Fibroblast of skin of right biceps (primary cell): Measurements from ENCODE around the gene TCAP.

Source experiments
- DNase-seq: peaks from one replicate; pipeline ENCODE4 v3.0.0-alpha.2; 2013

Gene TCAP

DNA sequence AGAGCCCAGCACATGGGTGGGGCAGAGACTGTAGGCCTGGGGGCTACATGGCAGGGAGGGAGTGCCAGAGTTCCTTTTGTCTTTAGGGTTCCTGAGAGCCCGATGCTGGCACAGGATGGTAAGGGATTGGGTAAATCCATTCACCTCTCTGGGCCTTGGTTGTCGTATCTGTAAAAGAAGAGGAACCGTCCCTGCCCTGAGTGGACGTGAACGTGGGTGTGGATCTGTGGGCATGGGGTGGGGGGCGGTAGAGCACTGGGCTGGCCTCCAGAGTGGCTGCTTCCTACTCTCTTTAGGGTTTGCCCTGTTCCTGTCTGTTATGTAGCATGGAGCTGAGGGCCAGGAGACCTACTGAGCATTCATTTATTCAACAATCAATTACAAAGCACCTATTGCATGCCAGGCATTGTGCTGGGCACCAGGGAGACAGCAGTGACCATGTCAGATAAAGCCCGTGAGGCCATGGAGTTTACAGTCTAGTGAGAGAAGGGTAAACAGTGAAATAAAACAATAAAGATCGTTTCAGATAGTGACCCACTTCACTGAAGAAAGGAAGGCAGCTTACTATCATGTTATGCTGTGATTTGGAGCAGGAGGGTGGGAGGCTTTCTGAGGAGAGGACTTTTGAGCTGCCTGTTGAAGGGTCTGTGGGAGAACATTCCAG is 13.1 kb upstream of the TCAP start:
- DNase-seq: no peak

DNA sequence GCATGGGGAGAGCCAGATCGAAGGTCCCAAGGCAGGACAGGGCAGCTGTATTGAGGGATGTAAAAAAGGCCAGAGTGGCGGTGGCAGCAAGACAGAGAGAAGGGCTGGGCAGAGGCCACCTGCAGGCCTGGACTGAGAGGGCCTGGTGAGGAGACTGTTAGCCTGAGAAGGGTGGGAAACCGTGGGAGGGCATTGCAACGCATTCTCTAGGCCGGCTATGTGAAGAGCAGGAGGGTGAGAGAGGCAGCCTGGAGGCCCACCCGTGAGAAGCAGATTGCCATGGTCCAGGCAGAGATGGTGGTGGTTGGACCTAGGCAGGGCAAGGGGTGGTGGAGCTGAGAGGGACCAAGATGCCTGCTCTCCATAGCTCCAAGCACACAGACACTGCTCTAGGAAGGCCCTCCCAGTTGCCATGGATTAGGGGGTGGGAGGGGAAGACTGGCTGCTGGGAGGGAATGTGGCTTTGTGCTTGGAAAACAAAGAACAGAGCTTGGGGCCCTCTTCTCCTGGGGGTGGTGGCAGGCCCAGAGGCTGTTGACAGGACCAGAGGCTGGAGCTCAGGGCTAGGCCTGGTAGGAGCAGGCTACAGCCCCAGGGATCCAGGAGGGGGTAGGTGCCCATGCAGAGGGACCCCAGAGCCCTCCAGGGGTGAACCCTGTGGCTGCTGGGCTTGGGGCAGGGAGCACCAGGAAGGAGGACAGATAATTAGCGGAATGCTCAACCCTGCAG is 12.4 kb upstream of the TCAP start:
- DNase-seq: no peak

DNA sequence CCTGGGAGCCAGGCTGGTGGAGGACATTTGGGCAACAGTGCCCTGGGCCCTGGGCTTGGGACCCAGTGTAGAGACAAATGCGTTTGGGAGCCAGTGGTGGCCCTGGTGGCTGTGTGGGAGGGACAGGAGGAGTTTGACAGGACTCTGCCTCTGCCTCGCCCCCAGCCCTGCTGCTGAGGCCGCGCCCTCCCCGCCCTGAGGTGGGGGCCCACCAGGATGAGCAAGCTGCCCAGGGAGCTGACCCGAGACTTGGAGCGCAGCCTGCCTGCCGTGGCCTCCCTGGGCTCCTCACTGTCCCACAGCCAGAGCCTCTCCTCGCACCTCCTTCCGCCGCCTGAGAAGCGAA is 11.9 kb upstream of the TCAP start:
- DNase-seq: no peak

DNA sequence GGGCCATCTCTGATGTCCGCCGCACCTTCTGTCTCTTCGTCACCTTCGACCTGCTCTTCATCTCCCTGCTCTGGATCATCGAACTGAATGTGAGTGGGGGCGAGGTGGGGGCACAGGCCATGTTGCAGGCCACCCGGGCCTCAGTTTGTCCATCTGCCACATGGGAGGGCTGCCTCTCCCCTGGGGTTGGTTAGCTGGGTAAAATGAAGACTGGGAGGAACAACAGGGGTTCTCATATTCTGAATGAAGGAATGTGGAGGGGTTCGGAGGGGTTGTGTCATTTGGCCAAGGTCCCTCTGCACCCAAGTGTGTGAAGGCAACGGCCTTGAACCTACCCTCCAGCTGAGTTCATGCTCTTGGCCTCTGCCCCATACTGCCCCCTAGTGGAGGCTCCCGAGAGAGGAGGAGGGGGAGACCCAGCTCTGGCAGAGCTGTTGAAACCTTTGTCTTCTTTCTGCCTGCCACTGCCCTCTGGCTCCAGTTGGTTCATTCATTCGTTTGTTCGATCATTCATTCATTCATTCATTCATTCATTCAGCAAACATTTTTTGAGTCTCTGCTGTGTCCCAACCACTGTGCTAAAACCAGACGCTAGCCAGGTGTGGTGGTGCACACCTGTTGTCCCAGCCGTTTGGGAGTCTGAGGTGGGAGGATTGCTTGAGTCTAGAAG is 11.4 kb upstream of the TCAP start:
- DNase-seq: peak; percentile 35

DNA sequence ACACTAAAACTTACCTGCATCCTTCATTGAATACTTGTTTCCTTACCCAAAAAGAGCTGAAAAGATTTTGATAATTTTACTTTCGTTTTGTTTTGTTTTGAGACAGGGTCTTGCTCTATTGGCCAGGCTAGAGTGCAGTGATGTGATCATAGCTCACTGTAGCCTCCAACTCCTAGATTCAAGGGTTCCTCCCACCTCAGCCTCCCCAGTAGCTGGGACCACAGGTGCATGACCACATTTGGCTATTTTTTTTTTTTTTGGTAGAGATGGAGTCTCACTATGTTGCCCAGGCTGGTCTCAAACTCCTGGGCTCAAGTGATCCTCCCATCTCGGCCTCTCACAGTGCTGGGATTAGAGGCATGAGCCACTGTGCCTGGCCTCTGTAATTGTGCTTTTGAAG is 10.0 kb upstream of the TCAP start:
- no peak for DNase-seq

DNA sequence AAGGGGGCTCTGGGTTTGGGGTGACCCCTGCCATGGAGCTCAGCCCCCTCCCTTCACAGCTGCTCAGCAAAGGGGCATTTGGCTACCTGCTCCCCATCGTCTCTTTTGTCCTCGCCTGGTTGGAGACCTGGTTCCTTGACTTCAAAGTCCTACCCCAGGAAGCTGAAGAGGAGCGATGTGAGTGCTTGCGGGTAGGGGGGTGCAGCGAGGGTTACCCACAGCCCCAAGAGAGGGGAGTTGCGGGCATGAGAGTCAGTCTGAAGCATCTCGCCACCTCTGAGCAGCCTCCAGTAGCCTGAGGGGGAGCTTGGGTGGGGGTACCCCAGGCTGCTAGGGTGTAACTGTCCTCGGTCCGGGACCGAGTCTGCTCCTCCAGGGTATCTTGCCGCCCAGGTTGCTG is 6.8 kb upstream of the TCAP start:
- DNase-seq: no peak

DNA sequence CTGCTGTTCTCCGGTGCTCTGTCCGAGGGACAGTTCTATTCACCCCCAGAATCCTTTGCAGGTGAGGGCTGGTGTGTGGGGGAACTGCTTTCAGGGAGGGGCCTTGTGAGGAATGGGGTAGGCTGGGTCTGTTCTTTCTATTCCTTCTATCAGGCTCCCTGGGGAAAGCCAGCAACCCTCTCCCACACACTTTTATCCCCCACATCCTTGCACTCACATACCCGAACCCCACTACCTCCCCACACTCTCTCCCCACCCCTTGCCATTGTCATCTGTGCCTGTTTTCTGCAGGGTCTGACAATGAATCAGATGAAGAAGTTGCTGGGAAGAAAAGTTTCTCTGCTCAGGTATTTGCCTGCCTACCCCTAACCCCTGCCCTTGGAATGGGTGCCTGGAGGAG is 6.4 kb upstream of the TCAP start:
- DNase-seq: no peak

DNA sequence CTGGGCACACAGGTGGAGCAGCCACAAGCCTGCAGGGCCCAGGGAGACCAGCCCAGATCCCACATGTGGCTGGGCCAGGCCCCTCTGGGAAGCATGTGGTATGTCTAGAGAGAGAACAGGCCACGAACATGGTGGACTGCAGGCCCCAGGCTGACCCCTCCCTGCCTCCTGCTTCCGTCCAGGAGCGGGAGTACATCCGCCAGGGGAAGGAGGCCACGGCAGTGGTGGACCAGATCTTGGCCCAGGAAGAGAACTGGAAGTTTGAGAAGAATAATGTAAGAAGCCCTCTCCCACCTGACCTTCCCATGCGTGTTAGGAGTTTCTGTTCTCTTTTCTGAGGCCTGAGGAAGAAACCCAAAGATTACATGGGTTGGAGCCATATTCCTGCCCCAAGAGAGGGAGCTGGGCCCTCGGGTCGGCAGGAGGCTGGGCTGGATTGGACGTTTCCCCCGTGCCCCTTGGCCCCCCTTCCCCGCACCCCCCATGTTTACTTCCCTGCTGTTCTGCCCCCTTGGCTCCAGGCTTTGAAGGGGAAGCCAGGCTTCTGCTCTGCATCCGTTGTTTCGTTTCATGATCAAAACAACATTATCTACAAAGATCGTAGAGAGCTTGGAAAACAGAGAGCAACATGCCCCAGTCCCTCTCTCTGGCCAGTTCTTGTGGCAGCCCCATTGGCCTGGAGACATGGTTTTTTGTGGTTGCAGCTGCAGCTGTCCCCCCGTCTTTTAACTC is 5.7 kb upstream of the TCAP start:
- DNase-seq: no peak

DNA sequence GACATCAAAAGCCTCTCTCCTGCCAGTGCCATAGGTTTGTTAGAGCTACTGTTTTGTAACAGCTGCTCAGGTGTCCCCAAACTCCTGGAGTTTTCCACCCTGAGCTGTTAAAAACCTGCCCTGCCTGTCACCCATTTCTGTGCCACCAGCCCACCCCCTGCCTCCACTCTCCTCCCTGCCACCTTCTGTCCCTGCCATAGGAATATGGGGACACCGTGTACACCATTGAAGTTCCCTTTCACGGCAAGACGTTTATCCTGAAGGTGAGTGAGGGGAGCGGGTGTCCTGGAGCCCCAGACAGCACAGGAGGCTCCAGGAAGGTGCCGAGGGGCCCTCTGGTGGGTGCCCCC is 5.2 kb upstream of the TCAP start:
- DNase-seq: no peak

DNA sequence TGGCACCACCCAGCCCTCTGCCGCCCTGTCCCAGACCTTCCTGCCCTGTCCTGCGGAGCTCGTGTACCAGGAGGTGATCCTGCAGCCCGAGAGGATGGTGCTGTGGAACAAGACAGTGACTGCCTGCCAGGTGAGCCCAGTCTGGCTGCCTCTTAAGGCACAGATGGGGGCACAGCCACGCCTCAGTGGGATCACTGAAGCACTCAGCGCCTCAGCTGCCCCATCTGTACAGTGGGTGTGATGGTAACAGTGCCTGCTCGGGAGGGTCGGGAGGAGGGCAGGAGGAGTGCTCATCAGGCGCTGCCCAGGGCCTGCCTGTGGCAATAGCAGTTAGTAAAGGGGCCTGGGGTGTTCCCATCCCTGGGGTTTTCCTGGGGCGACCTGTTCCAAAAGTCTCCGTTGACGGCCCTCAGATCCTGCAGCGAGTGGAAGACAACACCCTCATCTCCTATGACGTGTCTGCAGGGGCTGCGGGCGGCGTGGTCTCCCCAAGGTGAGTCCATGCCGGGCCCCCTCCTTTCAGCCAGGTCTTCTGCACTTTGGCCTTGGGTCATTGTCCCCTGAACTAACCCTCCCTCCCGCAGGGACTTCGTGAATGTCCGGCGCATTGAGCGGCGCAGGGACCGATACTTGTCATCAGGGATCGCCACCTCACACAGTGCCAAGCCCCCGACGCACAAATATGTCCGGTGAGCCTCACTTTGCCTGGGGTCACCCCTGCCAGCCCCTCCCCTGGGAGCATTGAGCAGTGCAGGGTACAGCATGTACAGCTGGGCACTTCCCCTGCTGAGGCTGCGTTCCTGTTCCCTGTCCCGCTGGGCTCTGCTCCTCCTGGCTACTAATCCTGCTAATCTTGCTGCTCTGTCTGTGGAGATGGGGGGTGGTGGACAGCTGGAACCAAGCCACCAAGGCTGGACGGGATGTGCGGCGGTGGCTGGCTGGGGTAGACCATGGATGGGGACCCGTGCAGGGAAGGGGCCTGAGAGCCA is 4.5 kb upstream of the TCAP start:
- DNase-seq: no peak

DNA sequence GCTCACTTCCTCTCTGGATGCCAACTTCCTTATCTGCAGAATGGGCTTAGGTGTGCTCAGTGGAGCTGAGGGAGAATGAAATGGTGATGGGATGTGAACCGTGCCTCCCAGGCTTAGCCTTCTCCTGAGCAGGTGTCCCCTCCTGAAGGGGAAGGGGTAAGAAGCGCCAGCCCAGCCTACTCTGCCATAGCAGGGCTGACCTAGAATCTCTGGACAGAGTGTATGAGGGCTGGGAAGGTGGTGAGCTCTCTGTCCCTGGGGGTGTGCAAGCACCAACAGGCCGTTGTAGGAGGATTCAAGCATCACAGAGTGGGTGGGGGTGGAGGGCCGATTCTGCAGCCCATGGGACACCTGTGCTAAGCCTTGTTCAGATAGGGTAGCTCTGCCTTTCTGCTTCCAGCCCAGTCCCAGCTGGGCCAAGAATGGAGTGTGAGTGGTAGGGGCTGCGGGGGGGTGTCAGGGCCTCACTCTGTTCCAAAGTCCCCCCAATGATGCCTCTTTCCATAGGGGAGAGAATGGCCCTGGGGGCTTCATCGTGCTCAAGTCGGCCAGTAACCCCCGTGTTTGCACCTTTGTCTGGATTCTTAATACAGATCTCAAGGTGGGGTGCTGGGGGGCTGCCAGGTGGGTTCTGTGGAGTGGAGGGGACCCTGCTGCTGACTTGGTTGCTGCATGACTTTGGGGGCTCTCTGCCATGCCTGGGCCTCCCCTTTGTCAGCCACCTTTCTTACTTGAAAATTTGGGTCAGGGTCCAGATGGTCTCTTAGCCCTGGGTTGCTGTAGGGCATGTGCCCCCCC is 3.2 kb upstream of the TCAP start:
- DNase-seq: no peak

DNA sequence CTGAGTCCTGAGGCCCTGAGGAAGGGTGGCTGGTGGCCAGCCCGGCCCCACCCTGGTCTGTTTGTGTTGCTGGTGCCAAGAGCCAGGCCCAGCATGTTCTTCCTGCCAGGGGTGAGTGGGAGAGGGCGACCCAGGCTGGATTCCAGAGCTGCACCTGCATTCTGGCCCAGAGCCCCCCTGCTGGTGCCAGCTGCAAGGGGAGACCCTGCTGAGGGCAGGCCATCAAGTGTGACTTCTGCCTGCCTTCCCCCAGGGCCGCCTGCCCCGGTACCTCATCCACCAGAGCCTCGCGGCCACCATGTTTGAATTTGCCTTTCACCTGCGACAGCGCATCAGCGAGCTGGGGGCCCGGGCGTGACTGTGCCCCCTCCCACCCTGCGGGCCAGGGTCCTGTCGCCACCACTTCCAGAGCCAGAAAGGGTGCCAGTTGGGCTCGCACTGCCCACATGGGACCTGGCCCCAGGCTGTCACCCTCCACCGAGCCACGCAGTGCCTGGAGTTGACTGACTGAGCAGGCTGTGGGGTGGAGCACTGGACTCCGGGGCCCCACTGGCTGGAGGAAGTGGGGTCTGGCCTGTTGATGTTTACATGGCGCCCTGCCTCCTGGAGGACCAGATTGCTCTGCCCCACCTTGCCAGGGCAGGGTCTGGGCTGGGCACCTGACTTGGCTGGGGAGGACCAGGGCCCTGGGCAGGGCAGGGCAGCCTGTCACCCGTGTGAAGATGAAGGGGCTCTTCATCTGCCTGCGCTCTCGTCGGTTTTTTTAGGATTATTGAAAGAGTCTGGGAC is 2.4 kb upstream of the TCAP start:
- DNase-seq: no peak

DNA sequence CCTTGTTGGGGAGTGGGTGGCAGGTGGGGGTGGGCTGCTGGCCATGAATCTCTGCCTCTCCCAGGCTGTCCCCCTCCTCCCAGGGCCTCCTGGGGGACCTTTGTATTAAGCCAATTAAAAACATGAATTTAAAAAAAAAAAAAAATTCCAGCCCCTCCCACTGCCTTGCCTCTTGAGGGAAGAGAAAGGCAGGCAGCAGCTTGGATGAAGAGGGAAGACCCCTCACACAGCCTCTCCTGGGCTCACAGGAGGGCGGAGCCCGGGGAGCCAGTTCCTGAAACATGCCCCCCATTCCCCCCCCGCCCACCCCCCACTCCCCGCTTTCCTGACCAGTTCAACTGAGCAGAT is 1.8 kb upstream of the TCAP start:
- no peak for DNase-seq

DNA sequence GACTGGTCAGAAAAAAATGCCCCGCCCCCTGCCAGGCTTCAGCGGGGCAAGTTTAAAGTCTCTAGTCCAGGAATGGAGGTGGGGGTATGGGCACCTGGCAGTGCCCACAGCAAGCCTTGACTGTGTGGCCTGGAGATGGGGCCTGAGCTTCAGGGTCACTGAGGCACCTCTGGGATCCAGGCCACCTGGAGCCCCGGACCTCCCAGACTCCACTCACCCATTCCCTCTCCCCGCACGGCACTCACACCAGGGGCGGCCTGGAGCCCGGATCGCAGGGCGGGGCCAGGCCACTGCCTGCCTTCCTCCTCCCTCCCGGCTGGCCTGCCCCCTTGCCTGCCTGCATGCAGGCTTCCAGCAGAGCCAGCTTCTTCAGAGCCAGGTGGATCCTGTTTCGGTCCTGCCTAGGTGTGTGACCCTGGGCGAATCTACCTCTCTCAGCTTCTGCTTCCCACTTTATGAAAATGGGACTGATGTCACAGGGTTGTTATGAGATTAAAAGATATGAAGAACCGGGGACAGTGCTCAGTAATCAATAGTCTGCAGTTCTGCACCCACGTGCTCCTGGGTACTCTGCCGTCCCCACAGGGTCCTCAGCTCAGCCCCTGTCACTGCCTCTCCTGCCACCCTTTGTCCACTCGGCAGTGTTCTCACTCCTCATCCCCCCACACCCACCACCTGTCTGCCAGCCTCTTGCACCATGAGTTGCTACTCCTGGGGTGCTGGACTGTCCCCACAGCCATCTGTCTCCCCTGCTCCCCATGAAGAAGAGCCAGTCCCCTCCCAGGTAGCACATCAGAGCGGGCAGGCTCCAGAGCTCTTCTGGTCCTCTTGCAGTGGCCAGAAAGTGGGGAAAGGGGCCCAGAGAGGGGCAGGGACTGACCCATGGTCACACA is 1.2 kb upstream of the TCAP start:
- no peak for DNase-seq

DNA sequence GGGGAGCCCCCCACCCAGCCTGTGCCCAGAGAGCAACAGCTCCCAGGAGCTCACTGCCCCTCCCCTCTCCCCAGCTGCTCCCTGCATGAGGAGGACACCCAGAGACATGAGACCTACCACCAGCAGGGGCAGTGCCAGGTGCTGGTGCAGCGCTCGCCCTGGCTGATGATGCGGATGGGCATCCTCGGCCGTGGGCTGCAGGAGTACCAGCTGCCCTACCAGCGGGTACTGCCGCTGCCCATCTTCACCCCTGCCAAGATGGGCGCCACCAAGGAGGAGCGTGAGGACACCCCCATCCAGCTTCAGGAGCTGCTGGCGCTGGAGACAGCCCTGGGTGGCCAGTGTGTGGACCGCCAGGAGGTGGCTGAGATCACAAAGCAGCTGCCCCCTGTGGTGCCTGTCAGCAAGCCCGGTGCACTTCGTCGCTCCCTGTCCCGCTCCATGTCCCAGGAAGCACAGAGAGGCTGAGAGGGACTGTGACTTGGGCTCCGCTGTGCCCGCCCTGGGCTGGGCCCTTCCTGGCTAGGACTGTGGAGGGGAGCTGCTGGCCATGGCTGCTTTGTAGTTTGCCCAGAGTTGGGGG is 584 bp downstream of the TCAP start:
- DNase-seq: no peak

DNA sequence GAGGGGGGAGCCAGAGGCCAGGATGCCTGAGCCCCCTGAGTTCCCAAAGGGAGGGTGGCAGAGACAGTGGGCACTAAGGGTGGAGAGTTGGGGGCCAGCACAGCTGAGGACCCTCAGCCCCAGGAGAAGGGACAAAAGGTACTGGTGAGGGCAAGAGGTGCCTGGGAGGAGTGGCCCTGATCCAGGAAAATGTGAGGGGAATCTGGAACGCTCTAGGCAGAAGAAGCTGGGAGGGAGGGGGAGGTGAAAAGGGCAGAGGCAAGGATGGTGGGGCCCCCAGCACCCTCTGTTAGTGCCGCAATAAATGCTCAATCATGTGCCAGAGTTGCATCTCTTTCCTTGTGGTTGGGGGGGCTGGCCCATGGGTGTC is 1.1 kb downstream of the TCAP start:
- no peak for DNase-seq

DNA sequence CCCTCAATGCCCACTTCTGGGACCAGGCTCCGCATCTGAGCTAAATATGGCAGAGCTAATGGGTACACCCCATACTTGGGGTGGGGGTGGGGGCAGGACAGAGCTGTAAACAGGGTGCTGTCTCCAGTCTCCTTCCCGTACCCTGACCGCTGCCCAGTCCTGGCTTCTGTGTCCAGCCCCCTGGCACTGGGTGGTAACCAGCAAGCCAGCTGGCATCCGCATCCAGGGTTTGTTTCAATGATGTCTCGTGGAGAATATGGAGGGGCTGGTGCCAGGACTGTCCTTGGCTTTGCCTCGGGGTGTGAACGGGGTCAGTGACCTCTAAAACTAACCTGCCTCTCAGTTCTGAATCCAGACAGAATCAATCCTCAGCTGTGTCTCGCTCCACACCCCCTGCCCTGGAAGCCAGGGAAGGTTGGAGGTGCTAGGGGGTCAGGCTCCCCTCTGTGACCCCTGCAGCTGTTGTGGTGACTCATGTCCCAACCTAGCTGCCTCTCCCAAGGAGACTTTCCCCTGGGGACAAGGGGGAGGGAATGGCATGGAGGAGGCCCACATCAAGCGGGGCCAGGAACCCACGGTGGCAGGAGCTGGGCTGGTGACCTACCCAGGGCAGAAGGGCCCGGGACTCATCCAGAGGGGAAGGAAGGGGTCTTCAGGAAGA is 1.6 kb downstream of the TCAP start:
- DNase-seq: no peak

DNA sequence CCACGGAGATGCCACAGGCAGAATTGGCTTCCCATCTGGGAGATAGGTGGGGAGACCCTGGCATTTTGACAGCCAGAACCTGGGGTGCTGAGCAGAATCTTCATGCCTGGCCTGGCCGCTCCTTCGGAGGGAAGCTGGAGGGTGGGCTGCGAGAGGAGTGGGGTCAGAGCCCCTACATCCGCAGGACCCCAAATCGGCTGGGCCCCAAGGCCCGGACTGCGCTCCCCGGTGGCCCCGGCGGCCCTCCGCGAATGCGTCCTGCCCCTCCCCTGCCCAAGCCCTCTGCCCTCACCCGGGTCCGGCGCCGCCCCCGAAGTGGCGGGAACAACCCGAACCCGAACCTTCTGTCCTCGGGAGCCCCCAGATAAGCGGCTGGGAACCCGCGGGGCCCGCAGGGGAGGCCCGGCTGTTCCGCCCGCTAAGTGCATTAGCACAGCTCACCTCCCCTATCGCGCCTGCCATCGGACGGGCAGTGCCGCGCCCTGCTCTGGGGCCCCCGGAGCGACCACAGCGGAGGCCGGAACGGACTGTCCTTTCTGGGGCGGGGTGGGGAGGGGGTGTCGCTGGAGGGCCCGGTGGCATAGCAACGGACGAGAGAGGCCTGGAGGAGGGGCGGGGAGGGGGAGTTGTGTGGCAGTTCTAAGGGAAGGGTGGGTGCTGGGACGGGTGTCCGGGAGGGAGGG is 2.3 kb downstream of the TCAP start:
- DNase-seq: no peak
